HFFc6 (cell line): ENCODE measurements around the gene RAB25. TPM values are rescaled to one million over a fixed set of nuclear protein-coding genes. Genes with fewer than 3 reads are reported as not detected.

ENCODE experiments used
- DNase-seq: peaks from one replicate; pipeline ENCODE4 v3.0.0-alpha.2; 2018
- H3K27ac Mint-ChIP-seq: 2 replicates; pipeline ENCODE4 v1.8.0; 2020; ENCODE audit warnings: mild to moderate bottlenecking, mixed read lengths
- H3K27me3 Mint-ChIP-seq: 2 replicates; pipeline ENCODE4 v1.8.0; 2021; ENCODE audit warnings: mild to moderate bottlenecking, moderate library complexity, mixed read lengths; ENCODE audit not compliant: insufficient read depth
- H3K36me3 Mint-ChIP-seq: 2 replicates; pipeline ENCODE4 v1.8.0; 2021; ENCODE audit warnings: low read depth, mixed read lengths
- H3K4me1 Mint-ChIP-seq: 2 replicates; pipeline ENCODE4 v1.8.0; 2020; ENCODE audit warnings: low read depth, mixed read lengths
- H3K4me3 Mint-ChIP-seq: 2 replicates; pipeline ENCODE4 v1.8.0; 2020; ENCODE audit warnings: mild to moderate bottlenecking, moderate library complexity, mixed read lengths
- H3K9me3 Mint-ChIP-seq: 2 replicates; pipeline ENCODE4 v1.8.0; 2020; ENCODE audit warnings: mild to moderate bottlenecking, mixed read lengths
- CTCF ChIP-seq: fragments of 200-600 bp; sonication (generic); IDR thresholded peaks from 2 replicates; pipeline ENCODE4 v1.5.0; 2021; ENCODE audit warnings: antibody characterized with exemption, mild to moderate bottlenecking
- total RNA-seq, 6 experiments: library from RNA; stranded (reverse); fragmentation: NEBNext Ultra II Directional; extraction: Animal tissue kit (Norgen Biotek cat#: 25700); gene quantifications; 2 replicates in 1 of 6; 3 replicates in 5 of 6; pipeline ENCODE4 v1.2.3, GENCODE V29; 2021

RAB25 gene
- total RNA-seq, 6 experiments from 2014 or later: not detected

- no peak for DNase-seq
- Mint-ChIP-seq H3K9me3 (no peaks in the 10 kb centered on the region), H3K27me3 (peaks cover 1% of the 10 kb centered on the region; the same call in 1 of the 2 replicates), H3K4me3 (no peak overlapping the region), H3K36me3 (no peaks in the 10 kb centered on the region), H3K27ac (no peak overlapping the region), H3K4me1 (peaks cover 13% of the 10 kb centered on the region; the same call in 1 of the 2 replicates)
- no peak for TF ChIP-seq CTCF
Observed at GRCh38 chr1:156076609-156077429, 15.9 kb downstream of the RAB25 start.

GRCh38 chr1:156077430-156077760 is 16.4 kb downstream of the RAB25 start:
- Mint-ChIP-seq H3K27ac (no peak overlapping the region), H3K4me3 (no peak overlapping the region)

GRCh38 chr1:156078728-156079127 is 17.8 kb downstream of the RAB25 start:
- no peak for TF ChIP-seq CTCF
- no peaks in the 10 kb centered on the region for H3K36me3 Mint-ChIP-seq
- H3K4me3 Mint-ChIP-seq: no peak overlapping the region
- peaks cover 1% of the 10 kb centered on the region; the same call in 1 of the 2 replicates for H3K27me3 Mint-ChIP-seq
- no peaks in the 10 kb centered on the region for H3K9me3 Mint-ChIP-seq
- H3K4me1 Mint-ChIP-seq: peaks cover 22% of the 10 kb centered on the region
- DNase-seq: no peak
- H3K27ac Mint-ChIP-seq: no peak overlapping the region

More at GRCh38 chr1:156077430-156077760, 16.4 kb downstream of the RAB25 start:
- H3K36me3 Mint-ChIP-seq: no peaks in the 10 kb centered on the region
- peaks cover 13% of the 10 kb centered on the region; the same call in 1 of the 2 replicates for H3K4me1 Mint-ChIP-seq
- TF ChIP-seq CTCF: no peak
- DNase-seq: no peak
- H3K27me3 Mint-ChIP-seq: peaks cover 1% of the 10 kb centered on the region; the same call in 1 of the 2 replicates
- H3K9me3 Mint-ChIP-seq: no peaks in the 10 kb centered on the region

GRCh38 chr1:156079762-156080161 is 18.8 kb downstream of the RAB25 start:
- H3K27me3 Mint-ChIP-seq: peaks cover 2% of the 10 kb centered on the region
- no peak overlapping the region for H3K27ac Mint-ChIP-seq
- H3K4me1 Mint-ChIP-seq: peaks cover 29% of the 10 kb centered on the region
- no peak overlapping the region for H3K4me3 Mint-ChIP-seq
- no peaks in the 10 kb centered on the region for H3K9me3 Mint-ChIP-seq
- no peak for TF ChIP-seq CTCF
- no peaks in the 10 kb centered on the region for H3K36me3 Mint-ChIP-seq
- no peak for DNase-seq

- Mint-ChIP-seq H3K36me3 (no peaks in the 10 kb centered on the region), H3K9me3 (no peaks in the 10 kb centered on the region), H3K4me3 (no peak overlapping the region; the same call in 1 of the 2 replicates), H3K27ac (no peak overlapping the region), H3K4me1 (peaks cover 27% of the 10 kb centered on the region), H3K27me3 (peaks cover 2% of the 10 kb centered on the region)
- no peak for TF ChIP-seq CTCF
- no peak for DNase-seq
Observed at GRCh38 chr1:156080241-156080862, 19.4 kb downstream of the RAB25 start.
